ENCODE measurements around the gene VTN.

DNA sequence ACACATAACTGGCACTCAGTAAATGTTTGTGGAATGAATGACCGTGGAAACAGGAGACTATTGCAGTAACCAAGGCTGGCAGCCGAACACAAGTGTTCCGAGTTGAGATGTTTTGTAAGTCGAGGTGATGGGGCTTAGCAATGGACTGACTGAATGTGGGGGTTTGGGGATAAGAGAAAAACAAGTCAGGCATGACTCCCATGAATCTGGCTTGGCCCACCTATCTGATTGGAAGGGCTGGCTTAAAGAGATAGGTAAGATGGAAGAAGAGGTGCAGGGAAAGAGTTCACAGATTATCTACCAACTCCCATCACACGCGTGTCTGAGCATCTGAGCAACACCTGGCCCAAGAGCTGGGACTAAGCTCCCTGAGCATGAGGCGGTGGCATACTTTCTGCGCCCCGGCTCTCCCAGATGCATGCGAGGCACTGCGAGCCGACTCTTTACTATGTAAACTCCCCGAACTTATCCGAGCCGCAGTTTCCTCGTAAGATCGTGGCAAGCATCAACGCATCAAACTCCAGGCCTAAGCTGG lies 35.4 kb downstream of the VTN start:
- no peak for TF ChIP-seq EZH2 (IDR thresholded peaks at IDR 0.05; ENCODE audit: low read length)
- TF ChIP-seq CTCF (optimal IDR thresholded peaks at IDR 0.05 in 1 of 3, IDR thresholded peaks at IDR 0.05 in 1 of 3, conservative IDR thresholded peaks at IDR 0.05 in 1 of 3; ENCODE audit: extremely low read depth in 1 of 3, insufficient read depth in 2 of 3, low read length in 3 of 3), result no peak

Measured in keratinocyte (primary cell).